Measurements from ENCODE around the gene STXBP2.
"Not testable (repeated sequence)": the region's sequence is repeated elsewhere in the genome, so short reads cannot be mapped to it uniquely, and the experiment has no call there.

Gene STXBP2

DNA sequence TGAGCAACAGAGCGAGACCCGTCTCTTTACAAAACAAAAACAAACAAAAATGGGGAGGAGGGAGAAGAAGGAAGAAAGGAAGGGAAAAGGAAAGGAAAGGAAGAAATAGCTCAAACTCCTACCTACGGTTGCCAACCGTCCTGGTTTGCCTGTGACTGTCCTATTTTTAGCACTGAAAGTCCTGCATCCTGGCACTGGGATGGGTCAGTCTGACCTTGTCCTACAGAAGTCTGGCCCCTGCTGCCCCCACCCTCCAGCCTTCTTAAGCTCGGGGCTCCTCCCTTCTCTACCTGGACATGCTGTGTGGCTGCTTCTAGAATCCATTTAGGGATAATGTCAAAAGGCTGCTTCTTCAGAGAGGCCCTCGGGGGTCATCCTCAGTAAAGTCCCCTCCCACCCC, 1.2 kb upstream of the STXBP2 start:
- DNase-seq, result no peak

DNA sequence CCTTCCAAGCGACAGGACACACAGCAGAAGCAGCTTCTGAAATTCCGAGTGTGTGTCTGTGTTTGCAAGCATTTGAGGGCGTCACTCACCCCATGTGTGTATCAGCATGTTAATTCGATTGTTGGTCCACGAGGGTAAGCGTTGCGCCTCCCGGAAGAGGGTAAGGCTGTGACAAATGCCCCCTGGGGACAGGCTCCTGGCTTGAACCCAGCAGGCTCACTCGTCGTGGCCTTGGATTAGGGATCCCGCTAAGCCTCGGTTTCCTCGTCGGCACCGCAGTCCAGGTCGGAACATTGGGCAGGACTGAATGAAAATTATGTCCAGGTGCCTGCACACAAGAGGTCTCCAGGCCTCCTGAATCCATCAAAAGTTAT, 606 bp upstream of the STXBP2 start:
- no peak for DNase-seq

DNA sequence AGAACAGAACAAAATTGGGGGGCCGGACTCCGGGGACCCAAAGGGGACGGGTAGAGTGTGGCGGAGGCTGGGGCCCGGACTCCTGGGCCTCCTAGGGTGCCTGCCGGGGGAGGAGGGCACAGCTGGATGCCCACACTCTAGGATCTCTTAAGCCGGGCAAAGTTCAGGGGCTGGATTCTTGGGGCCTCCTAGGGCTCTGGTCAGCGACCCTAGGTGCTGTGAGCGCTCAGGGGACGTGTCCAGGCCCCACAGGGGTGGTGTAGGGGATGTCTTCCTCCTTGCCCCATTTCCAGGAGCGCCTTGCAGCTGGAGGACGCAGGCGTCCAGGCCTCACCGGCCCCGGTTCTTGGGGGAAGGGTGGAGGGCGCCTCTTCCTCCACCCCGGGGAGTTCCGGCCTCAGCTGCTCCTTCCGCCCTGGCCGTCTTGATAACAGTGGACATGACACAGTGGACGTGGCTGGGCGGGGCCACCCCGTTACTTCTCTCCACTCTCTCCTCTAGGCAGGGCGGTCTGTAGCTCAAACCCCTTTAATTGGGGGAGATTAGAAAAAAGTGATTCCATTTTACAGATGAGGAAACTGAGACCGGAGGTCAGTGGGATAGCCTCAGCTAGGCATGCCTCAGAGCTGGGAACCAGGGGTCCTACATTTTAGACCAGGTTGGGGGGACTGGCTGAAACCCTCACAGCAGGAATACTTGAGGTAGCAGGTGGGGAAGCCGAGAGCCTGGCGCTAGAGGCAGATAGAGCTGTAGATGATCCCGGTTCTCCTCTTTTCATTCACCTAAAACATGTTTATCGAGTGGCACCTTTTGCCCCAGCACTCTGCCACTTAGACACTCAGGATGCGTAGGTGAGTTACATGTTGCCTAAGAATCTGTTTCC, 705 bp downstream of the STXBP2 start:
- no peak for DNase-seq

DNA sequence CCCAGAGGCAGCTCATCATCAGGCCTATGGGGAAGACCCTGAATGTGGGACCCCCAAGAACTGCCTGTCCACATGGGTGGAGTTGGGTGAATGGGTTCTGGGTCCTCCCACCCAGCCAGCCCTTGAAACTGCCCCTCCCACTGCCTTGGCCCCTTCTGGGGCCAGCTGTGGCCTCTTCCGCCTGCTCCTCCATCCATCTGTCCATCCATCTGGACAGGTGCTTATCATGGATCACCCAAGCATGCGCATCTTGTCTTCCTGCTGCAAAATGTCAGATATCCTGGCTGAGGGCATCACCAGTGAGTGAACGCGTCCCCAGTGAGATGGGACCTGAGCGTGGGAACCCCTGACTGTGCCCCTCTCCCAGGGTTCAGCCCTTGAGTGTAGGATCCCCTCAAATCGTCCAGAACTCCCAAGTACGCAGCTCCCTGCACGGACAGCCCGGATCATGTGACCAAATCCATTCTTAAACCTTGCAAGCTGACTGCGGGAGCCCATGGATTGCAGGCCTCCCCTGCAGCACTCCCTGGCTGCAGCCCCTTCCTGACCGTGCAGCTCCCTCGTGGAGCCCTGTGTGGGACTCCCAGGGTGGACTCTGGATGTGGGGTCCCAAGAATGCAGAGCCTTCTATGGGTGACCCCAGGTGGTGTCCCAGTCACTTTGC, 2.0 kb downstream of the STXBP2 start:
- DNase-seq, result no peak

DNA sequence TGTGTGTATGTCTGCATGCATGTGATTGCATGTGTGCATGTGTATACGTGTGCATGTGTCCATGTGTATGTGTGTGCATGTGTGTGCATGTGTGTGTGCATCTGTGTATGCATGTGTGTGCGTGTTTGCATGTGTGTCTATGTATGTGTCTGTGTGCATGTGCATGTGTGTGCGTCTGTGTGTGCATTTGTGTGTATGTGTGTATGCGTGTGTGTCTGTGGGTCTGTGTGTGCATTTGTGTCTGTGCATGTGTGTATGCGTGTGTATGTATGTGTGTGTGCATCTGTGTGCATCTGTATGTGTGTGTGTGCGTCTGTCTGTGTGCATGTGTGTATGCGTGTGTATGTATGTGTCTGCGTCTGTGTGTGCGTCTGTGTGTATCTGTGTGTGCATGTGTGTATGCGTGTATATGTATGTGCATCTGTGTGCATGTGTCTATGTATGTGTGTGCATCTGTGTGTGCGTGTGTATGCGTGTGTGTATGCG, 3.0 kb downstream of the STXBP2 start:
- no peak for DNase-seq

DNA sequence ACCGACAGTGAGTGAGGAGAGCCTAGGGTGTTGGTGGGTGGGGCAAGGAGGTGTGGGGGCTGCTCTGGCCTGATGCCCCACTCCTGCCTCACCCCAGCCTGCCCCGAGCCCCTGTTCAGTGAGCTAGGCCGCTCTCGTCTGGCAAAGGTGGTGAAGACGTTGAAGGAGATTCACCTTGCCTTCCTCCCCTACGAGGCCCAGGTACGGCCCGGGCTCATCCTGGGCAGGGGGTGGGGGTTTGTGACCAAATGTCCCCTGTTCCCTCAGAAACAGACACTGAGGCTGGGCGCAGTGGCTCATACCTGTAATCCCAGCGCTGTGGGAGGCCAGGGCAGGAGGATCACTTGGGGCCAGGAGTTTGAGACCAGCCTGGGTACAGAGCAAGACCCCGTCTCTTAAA, 3.9 kb downstream of the STXBP2 start:
- DNase-seq, result no peak

DNA sequence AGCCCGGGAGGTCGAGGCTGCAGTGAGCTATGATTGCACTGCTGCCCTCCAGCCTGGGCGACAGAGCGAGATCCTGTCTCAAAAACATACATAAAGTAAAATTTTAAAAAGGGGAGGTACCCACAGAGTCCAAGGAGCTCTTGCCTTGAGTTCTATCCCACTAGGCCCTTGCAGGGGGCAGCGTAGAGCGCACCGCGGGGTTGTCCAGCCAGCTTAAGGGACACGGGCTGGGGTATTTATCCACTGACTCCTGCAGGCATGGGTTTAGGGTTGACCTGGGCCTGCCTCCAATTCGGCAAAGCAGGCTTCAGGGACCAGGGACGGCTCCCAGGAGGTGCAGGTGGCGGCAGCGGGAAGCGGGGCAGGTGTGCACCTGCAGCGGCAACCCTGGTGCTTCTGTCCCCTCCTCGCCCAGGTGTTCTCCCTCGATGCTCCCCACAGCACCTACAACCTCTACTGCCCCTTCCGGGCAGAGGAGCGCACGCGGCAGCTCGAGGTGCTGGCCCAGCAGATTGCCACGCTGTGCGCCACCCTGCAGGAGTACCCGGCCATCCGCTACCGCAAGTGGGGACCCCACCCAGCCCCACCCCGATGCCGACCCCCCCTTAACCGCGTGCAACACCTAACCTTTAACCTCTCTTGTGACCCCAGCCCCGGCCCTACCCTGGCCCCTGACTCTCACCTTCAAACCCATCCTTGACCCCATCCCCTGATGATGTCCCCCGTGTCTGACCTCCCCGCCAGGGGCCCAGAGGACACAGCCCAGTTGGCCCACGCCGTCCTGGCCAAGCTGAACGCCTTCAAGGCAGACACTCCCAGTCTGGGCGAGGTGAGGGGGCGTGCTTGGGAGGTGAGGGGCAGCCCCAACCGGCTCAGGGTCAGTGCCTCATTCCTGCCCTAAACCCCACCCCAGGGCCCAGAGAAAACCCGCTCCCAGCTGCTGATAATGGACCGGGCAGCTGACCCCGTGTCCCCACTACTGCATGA, 4.7 kb downstream of the STXBP2 start:
- DNase-seq, result no peak

DNA sequence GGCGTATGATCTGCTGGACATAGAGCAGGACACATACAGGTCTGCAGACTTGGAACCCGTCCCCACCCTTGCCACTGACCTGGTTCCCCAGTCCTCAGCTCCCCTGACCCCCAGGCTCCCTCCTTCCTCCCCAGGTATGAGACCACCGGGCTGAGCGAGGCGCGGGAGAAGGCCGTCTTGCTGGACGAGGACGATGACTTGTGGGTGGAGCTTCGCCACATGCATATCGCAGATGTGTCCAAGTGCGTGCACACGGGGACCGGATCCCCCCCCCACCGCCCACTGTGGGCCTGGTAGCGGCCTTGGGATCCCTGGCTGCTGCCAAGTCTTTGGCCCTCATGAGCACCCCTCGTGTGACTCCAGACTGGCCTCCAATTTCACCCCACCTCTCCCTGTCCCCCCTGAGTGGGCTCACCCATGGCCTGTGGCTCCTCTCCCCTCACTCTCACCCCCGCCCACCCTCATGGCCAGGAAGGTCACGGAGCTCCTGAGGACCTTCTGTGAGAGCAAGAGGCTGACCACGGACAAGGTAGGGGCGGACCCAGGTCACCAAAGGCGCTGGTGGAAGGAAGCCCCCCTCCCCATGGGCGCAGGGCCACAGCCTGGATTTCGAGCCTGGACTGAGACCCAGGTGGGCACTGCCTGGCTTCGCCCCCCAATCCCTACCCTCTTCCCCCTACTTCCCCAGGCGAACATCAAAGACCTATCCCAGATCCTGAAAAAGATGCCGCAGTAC, 5.6 kb downstream of the STXBP2 start:
- DNase-seq, result no peak

DNA sequence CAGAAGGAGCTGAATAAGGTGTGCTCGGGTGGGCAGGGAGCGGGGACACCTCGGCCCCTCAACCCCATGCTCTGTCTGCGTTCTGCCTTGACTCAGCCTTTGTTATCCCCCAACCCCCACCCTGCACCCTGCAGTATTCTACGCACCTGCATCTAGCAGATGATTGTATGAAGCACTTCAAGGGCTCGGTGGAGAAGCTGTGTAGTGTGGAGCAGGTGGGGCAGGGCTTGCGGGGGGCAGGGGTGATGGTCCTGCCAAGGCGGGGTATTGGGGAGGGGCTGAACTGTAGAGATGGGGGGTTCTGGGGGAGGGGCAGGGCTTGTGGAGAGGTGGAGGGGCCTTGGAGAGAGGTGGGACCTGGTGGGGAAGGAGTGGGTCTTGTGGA, 6.1 kb downstream of the STXBP2 start:
- DNase-seq, result no peak

DNA sequence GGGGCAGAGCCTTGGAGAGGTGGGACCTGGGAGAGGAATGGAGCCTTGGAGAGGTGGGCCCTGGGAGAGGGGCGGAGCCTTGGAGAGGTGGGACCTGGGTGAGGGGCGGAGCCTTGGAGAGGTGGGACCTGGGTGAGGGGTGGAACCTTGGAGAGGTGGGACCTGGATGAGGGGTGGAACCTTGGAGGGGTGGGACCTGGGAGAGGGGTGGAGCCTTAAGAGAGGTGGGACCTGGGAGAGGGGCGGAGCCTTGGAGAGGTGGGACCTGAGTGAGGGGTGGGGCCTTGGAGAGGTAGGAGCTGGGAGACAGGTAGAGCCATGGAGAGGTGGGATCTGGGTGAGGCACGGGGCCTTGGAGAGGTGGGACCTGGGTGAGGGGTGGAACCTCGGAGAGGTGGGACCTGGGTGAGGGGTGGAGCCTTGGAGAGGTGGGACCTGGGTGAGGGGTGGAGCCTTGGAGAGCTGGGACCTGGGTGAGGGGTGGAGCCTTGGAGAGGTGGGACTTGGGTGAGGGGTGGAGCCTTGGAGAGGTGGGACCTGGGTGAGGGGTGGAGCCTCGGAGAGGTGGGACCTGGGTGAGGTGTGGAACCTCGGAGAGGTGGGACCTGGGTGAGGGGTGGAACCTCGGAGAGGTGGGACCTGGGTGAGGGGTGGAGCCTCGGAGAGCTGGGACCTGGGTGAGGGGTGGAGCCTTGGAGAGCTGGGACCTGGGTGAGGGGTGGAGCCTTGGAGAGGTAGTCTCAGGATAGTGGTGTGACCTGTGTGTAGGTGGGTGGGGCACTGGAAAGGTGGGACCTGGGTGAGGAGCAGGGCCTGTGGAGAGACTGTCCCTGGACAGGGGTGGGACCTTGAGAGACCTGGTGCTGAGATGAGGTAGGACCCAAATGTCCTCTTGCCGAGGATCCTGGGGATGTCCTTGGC, 7.0 kb downstream of the STXBP2 start:
- DNase-seq, result not testable (repeated sequence)

DNA sequence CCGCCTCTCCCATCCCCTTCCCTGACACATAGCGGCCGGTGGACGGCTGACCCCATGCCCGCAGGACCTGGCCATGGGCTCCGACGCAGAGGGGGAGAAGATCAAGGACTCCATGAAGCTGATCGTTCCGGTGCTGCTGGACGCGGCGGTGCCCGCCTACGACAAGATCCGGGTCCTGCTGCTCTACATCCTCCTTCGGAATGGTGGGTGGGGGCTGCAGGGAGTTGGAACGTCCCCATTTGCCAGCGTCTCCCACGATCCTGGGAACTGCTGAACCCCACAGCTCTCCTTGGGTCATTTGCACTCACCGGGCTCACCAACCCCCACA, 7.6 kb downstream of the STXBP2 start:
- no peak for DNase-seq

DNA sequence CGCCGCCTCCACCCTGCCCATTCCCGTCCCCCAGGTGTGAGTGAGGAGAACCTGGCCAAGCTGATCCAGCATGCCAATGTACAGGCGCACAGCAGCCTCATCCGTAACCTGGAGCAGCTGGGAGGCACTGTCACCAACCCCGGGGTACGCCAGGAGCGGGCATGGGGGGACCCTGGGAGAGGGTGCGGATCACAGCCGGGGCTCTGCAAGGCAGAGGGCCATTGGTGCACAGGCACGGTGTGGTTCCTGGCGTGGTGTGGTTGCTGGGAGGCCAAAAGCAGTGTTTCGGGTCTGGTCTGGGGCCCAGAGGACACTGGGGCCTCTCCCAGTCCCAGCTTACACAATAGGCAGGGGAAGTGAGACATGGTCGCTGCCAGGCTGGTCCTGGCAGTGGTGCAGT, 8.3 kb downstream of the STXBP2 start:
- no peak for DNase-seq

DNA sequence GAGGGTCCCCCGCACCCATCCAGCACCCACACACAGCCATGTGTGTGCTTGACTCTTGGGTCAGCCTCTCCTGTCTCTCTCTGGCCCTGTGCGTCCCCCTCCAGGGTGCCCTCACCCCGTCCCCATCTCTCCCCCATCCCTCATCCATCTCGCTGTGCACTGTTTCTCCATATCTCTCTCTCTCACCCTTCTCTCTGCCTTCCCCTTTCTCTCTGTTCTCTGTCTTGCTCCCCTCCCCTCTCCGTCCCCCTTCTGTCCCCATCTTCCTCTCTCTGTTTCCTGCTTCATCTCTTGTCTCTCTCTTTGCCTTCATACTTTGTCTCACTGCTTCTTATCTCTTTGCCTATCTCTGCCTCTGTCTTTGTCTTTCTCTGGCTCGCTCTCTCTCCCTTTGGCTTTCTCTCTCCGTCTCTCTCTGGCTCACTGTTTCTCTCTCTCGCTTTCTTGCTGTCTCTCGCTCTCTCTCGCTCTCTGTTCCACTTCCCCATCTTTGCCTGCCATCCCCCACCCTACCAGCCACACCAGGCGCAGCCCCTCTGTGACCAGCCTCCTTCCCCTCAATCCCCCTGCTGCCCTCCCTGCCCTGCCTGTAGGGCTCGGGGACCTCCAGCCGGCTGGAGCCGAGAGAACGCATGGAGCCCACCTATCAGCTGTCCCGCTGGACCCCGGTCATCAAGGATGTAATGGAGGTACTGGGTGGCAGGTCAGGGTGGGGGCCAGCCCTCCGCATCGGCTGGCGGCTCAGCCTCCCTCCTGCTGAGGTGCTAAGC, 8.9 kb downstream of the STXBP2 start:
- no peak for DNase-seq

DNA sequence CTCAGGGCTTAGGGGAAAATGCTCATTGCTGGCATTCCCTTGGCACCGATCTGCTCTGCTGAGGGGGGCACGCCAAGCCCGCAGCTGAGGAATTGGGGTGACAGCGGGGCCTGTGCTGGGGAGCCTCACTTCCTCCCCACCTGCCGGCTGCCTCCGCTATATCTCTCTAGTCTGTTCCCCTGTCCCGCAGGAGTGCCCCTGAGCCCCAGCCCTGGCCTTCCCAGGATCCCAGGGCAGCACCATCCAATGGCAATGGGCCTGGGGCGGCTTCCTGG, 9.5 kb downstream of the STXBP2 start:
- no peak for DNase-seq

DNA sequence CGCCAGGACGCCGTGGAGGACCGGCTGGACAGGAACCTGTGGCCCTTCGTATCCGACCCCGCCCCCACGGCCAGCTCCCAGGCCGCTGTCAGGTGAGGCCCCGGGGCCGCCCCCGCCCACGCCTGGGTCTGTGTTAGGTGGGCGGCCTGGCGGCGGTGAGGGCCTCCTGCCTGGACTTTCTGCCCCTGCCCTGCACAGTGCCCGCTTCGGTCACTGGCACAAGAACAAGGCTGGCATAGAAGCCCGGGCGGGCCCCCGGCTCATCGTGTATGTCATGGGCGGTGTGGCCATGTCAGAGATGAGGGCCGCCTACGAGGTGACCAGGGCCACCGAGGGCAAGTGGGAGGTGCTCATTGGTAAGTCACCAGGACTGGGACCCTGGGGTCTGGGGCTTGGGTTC, 10.2 kb downstream of the STXBP2 start:
- DNase-seq, result no peak

DNA sequence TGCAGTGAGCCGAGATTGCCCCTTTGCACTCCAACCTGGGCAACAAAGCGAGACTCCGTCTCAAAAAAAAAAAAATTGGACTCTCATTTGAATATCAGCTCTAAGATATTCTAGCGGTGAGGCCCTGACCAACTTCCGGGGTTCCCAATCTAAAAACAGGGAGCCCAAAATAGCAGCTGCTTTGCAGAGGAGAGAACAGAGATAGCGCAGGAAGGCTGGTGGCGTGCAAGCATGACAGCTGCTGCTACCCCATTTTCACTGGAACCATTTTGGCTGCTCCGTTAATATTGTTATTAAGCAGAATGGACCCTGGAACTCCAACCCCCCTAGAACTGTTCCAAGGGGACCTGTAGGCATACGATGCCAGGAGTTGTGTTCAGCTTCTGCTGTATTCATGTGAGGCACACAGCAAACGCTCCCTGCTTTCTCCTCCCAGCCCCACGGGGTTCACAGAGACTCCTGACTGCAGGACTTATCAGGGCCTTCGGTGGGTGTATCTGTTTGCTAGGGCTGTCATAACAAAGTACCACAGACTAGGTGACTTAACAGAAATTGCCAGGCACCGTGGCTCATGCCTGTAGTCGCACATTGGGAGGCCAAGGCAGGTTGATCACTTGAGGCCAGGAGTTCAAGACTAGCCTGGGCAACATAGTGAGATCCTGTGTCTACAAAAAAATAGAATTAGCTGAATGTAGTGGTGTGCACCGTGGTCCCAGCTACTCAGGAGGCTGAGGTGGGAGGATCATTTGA, 11.5 kb downstream of the STXBP2 start:
- DNase-seq, result no peak

DNA sequence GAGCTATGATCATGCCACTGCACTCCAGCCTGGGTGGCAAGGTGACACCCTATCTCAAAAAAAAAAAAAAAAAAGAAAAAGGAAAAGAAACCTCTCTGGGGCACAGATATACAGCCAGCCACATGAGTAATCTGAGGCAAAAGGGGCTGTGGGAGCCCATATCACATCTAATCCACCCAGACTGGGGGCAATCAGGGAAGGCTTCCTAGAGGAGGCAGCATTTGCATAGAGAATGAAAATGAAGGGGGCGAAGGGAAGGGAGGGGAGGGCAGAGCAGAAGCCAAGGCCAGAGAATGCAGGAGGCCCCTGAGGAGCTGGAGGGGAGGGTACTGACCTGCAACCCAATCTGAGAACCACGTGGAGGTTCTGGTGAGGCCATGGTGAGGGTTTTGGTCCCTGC, 13.2 kb downstream of the STXBP2 start:
- DNase-seq, result no peak

DNA sequence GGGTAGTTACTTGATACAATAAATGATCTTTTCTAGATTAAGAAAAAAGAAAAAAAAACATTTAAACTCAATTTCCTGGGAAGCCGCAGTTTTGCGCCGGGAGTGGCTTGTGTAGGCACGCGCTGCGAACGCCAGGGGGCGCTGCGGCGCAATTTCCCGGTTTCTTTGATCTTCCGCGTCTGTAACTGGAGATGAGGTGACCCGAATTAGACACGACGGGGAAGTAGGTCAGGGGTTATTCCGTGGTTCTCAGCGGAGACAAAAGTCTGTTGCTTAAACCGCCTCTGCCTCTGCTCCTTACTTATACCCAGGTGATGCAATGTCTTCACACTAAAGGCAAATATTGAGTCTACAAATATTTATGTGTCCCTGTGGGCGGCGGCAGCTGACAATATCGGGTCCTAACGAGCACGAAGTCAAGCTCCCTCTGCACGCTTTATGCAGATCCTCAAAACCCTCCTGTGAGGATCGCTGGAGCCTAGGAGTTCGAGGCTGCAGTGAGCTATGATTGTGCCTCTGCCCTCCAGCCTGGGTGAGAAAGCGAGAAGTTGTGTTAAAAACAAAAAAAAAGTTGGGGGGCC, 15.2 kb downstream of the STXBP2 start:
- DNase-seq, result peak; percentile 72

DNA sequence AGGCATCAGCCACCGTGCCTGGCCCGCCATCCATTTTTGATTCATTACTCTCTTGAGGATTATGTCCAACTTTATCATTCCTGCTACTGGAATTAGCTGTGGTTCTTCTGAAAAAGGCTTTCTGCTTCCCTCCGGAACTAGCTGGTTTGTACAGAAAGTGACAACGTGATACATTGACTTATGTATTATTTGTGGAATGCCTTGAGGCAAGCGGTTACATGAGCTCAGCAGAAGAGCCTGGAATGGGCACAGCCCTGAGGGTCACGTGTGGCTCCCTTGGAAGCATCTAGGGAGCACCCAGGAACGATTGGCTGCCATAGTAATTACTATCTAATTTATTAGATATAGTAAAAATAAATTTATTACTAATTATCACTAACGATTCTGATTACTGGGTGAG, 17.5 kb downstream of the STXBP2 start:
- no peak for DNase-seq

DNA sequence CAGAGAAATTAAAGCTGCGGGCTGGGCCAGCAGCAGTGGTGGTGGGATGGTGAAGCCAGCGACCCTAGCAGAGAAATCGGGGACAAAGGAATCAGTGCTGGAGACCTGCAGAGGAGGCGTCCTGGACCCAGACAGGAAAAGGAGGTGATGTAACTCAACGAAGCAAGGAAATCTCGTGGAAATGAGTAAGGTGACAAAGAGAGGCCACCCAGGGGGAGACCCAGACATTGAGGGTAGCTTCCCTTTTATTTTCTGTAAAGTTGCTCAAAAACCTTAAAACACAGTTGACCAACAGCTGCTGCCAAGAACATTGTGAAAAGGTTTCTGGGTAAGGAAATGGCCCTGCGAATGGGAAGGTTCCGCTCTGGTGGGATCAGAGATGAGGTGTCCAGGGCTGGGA, 18.7 kb downstream of the STXBP2 start:
- no peak for DNase-seq
